IPS-18c (cell line): ENCODE measurements around the gene RNASEH2C.
"Not testable (repeated sequence)": the region's sequence is repeated elsewhere in the genome, so short reads cannot be mapped to it uniquely, and the experiment has no call there.

ENCODE experiments used
- H3K4me3 ChIP-seq: 2 replicates; pipeline ENCODE4 v1.7.0; 2013; ENCODE audit warnings: low read depth, mild to moderate bottlenecking, low read length, moderate library complexity; ENCODE audit not compliant: insufficient read depth
- H3K9me3 ChIP-seq: one replicate; pipeline ENCODE4 v1.6.1; 2013; ENCODE audit warnings: mild to moderate bottlenecking, low read length, moderate library complexity; ENCODE audit not compliant: control insufficient read depth, insufficient read depth

The RNASEH2C gene

DNA sequence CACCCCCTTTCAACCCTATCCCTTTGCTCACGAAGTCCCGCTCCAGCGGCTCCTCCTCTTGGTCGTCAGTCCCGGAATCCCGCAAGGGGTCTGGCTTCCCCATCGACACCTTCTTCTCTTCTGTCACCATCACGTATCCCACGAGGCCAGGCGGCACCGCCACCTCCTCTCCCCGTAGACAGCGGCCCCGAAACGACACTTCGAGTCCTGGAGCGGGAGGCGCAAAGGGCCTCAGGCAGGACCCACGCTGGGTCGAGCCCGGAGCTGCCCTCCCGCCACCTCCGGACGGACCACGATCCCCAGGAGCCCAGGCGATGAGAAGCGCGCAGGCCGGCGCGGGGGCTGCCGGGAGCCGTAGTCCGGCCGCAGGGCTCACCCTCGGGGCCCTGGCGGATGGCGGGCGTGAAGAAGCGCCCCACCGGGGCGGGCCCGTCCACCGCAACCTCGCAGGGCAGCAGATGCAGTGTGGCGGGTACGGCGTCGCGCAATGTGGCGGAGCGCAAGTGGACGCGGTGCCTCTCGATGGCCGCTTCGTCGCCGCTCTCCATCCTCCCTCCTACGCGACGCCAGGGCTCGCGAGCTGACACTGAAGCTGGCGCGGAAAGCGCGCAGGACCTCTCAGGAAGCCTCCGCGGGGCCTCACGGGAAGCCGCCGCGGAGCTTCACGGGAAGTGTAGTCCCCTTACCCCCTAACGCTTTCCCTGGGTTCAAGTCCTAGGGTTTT lies at the start of gene RNASEH2C:
Gene RNASEH2C, minus strand, starts transcription at position 588 of the 724 bp plus-strand sequence. Its CDS starts 40 bp downstream, at position 548.
- Histone ChIP-seq H3K9me3 (no peaks in the 10 kb centered on the region), H3K4me3 (peak within 1 kb of the TSS; percentile 88)

DNA sequence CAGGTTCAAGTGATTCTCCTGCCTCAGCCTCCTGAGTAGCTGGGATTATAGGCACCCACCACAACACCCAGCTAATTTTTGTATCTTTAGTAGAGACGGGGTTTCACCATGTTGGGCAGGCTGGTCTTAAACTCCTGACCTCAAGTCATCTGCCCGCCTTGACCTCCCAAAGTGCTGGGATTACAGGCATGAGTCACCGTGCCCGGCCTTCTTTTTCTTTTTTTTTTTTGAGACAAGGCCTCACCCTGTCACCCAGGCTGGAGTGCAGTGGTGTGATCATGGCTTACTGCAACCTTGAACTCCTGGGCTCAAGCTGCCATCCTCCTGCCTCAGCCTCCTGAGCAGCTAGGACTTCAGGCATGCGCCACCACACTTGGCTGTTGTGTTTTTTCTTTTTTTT lies 47.2 kb upstream of the RNASEH2C start:
- not testable (repeated sequence) for H3K9me3 ChIP-seq, H3K4me3 ChIP-seq

DNA sequence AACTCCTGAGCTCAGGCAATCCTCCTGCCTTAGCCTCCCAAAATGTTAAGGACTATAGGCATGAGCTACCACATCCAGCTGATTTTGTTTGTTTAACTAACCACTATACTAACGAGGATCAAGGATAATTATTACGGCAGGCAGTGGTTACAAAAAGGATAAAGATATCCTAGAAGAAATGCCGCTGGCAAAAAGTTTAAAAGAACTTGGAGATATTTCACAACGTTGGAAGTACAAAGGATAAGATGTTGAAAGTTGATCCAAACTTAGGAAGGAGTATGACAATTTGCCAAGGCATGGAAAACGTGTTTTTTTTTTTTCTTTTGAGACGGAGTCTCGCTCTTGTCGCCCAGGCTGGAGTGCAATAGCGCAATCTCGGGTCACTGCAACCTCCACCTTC lies 46.8 kb upstream of the RNASEH2C start:
- Histone ChIP-seq H3K9me3 (no peaks in the 10 kb centered on the region), H3K4me3 (no peak overlapping the region)

DNA sequence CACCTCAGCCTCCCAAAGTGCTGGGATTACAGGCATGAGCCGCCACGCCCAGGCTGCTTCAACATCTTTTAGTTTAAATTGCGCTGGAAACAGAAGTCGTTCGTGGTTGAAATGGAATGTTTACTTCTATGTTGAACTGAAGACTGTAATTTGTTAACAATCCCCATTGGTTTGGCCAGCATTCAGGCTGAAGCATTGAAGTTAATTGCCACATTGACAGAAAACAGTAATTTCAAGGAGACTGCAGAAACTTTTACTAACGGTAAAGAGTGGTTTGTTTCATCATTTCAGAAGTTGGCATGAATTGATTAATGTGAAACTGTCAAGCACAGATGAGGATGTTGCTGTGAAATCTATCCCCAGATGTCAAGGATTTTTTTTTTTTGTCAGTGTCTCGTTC lies 45.9 kb upstream of the RNASEH2C start:
- no peak overlapping the region for H3K4me3 ChIP-seq
- no peaks in the 10 kb centered on the region for H3K9me3 ChIP-seq

DNA sequence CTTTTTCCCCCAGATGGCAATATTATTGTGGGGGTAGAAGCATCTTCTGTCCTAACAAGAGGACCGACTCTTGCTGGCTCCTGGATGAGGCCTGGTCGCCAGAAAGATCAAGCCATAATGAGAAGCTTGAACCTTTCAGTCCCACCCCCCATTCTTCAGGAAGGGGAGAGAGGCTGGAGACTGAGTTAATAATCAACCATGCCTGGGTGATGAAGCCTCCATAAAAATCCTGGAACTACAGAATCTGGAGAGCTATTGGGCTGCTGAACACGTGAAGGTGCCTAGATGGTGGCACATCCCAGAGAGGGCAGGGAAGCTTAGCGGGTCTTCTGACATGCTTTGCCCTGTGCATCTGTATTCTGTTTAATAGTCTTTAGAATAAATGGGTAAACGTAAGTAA lies 43.8 kb upstream of the RNASEH2C start:
- no peaks in the 10 kb centered on the region for H3K9me3 ChIP-seq
- H3K4me3 ChIP-seq: no peak overlapping the region

DNA sequence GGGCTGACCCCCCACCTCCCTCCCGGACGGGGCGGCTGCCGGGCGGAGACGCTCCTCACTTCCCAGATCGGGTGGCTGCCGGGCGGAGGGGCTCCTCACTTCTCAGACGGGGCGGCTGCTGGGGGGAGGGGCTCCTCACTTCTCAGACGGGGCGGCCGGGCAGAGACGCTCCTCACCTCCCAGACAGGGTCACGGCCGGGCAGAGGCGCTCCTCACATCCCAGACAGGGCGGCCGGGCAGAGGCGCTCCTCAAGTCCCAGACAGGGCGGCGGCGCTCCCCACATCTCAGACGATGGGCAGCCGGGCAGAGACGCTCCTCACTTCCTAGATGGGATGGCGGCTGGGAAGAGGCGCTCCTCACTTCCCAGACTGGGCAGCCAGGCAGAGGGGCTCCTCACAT lies 42.2 kb upstream of the RNASEH2C start:
- H3K9me3 ChIP-seq: not testable (repeated sequence)

DNA sequence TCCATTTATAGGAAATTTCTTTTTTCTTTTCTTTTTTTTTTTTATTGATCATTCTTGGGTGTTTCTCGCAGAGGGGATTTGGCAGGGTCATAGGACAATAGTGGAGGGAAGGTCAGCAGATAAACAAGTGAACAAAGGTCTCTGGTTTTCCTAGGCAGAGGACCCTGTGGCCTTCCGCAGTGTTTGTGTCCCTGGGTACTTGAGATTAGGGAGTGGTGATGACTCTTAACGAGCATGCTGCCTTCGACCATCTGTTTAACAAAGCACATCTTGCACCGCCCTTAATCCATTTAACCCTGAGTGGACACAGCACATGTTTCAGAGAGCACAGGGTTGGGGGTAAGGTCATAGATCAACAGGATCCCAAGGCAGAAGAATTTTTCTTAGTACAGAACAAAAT lies 41.6 kb upstream of the RNASEH2C start:
- H3K9me3 ChIP-seq: not testable (repeated sequence)

More for the DNA sequence above, 42.2 kb upstream of the RNASEH2C start:
- not testable (repeated sequence) for H3K4me3 ChIP-seq

GRCh38 chr11:65745049-65745448 lies 24.5 kb upstream of the RNASEH2C start:
- Histone ChIP-seq H3K9me3 (no peaks in the 10 kb centered on the region), H3K4me3 (no peak overlapping the region)

More for the DNA sequence above, 41.6 kb upstream of the RNASEH2C start:
- H3K4me3 ChIP-seq: not testable (repeated sequence)

- Histone ChIP-seq H3K9me3 (no peaks in the 10 kb centered on the region), H3K4me3 (no peak overlapping the region)
Observed at GRCh38 chr11:65744699-65745042, 24.1 kb upstream of the RNASEH2C start.

DNA sequence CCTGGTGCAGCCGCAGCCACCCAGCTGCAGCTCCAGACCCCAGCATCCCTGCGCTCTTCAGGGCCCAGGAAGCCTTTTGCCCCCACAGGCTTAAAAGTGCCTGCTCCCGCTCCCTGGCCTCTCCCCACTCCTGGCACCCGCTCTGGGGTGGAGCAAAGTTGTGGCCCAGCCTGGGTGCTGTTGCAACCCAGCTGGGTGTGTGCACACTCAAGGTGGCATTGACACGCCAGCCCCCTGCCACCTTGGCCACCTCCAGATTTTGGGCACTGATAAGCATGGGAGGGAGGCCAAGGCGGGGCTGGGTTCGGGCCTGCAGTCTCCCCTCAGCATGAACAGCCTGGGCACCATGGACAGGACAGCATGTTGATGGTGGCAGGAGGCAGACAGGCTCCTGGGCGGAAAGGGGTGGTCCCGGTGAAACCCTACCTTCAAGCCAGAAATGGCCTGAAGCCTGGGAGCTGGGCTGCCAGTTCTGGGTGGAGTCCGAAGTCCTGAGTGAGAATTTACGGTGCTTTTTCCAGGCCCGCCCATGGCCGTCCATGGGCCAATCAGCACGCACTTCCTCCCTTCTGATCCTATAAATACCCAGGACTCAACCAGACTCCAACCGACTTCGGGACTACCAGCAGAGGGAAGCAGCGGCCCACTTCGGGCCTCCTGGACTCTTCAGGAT lies 23.6 kb upstream of the RNASEH2C start:
- no peak overlapping the region for H3K4me3 ChIP-seq
- H3K9me3 ChIP-seq: no peaks in the 10 kb centered on the region

DNA sequence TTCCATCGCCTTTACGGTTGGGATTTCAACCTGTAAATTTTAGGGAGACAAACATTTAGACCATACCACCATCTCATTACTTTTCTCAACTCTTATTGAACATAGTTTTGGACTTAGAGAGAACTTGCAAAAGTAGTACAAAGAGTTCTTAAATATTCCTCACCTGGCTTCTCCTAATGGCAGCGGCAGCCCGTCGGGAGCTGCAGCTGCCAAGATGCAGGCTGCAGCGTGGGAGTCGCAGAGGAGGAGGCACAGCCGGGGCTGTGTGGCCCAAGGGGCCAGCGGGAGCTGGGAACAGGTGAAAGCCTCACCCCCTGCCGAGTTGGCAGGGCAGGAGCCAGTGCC lies 23.1 kb upstream of the RNASEH2C start:
- no peak overlapping the region for H3K4me3 ChIP-seq
- no peaks in the 10 kb centered on the region for H3K9me3 ChIP-seq

GRCh38 chr11:65742353-65742752 lies 21.8 kb upstream of the RNASEH2C start:
- Histone ChIP-seq H3K9me3 (no peaks in the 10 kb centered on the region), H3K4me3 (no peak overlapping the region)

GRCh38 chr11:65741185-65741584 lies 20.6 kb upstream of the RNASEH2C start:
- peaks cover 5% of the 10 kb centered on the region for H3K9me3 ChIP-seq
- H3K4me3 ChIP-seq: no peak overlapping the region

DNA sequence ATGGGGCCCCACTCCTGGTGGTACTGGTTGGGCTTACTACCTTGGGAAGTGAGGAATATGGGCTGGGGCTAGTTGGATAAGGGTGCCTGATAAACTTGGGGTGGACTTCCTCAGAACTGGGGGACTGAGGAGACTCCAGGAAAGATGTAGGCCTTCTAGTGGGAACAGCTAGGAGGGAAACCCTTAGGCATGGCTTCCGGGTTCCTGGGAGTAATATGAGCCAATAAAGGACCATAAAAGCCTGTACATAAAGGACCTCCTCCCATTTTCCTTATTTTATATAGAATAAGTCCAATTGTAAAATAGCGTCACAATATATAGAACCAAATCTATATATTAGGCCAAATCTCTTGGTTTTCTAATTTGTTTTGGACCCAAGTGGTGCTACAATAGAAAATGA lies 18.4 kb upstream of the RNASEH2C start:
- no peak overlapping the region for H3K4me3 ChIP-seq
- peaks cover 12% of the 10 kb centered on the region for H3K9me3 ChIP-seq

GRCh38 chr11:65736810-65737209 lies 16.2 kb upstream of the RNASEH2C start:
- Histone ChIP-seq H3K4me3 (no peak overlapping the region), H3K9me3 (peaks cover 12% of the 10 kb centered on the region)

DNA sequence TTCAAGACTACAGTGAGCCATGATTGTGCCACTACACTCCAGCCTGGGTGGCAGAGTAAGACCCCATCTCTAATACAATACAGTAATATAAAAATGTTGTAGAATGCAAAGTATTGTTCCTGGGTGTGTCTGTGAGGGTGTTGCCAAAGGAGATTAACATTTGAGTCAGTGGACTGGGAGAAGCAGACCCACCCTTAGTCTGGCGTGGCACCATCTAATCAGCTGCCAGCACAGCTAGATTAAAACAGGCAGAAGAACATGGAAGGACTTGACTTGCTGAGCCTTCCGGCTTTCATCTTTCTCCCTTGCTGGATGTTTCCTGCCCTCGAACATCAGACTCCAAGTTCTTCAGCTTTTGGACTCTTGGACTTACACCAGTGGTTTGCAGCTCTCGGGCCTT lies 14.5 kb upstream of the RNASEH2C start:
- not testable (repeated sequence) for H3K4me3 ChIP-seq
- peaks cover 12% of the 10 kb centered on the region for H3K9me3 ChIP-seq

DNA sequence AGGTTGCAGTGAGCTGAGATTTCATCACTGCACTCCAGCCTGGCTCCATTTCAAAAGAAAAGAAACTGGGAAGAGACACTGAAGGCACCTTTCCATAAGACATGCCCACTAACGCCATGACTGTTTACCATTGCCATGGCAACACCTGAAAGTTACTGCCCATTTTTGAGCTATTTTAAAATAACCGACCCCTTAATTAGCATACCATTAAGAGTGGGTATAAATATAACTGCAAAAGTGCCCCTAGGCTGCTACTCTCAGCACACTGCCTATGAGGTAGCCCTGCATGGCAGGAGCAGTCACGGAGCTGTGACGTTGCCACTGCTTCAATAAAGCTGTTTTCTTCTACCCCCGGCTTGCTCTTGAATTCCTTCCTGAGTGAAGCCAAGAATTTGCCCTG lies 9.9 kb upstream of the RNASEH2C start:
- H3K4me3 ChIP-seq: no peak overlapping the region
- H3K9me3 ChIP-seq: peaks cover 2% of the 10 kb centered on the region

- Histone ChIP-seq H3K4me3 (no peak overlapping the region), H3K9me3 (no peaks in the 10 kb centered on the region)
Observed at GRCh38 chr11:65727865-65728264, 7.3 kb upstream of the RNASEH2C start.

- no peak overlapping the region for H3K4me3 ChIP-seq
- no peaks in the 10 kb centered on the region for H3K9me3 ChIP-seq
Observed at GRCh38 chr11:65726660-65727059, 6.1 kb upstream of the RNASEH2C start.
